Caco-2 (cell line): Measurements from ENCODE around the gene CALML5. TPM values are rescaled to one million over a fixed set of nuclear protein-coding genes. Genes with fewer than 3 reads are reported as not detected.

Source experiments
- BruUV-seq: library from RNA; stranded (reverse); fragments of 400-500 nt; replicated peaks from 2 replicates; lab custom pipeline; 2021; lab: Mats Ljungman, UMichigan
- CTCF ChIA-PET: fragments of 300-600 bp; sonication (Branson Sonifier 250); formaldehyde crosslinking; loops from one replicate; lab custom pipeline; 2022; ENCODE audit warnings: antibody characterized with exemption; lab: Charles Lee
- POLR2A ChIA-PET: fragments of 300-600 bp; sonication (Branson Sonifier 250); formaldehyde crosslinking; loops from one replicate; lab custom pipeline; 2022; ENCODE audit warnings: antibody characterized with exemption; lab: Charles Lee
- DNase-seq, 2 experiments: peaks; one replicate each; pipeline versions ENCODE4 v3.0.0 to v3.0.0-alpha.2; 2020 to 2022
- H3K27me3 ChIP-seq: replicated peaks from 2 replicates; pipeline ENCODE4 v1.6.0; 2011; ENCODE audit warnings: low read length; ENCODE audit not compliant: control insufficient read depth, insufficient read depth
- H3K36me3 ChIP-seq: 2 replicates; pipeline ENCODE4 v1.5.1; 2011; ENCODE audit warnings: low read length; ENCODE audit not compliant: control insufficient read depth, insufficient read depth
- H3K4me1 ChIP-seq: fragments of 250-450 bp; sonication (Bioruptor Pico); 2 replicates; pipeline ENCODE4 v1.5.1; 2020; ENCODE audit warnings: mild to moderate bottlenecking
- H3K4me3 ChIP-seq: 2 replicates; pipeline ENCODE4 v1.5.1; 2011; ENCODE audit warnings: low read depth, mild to moderate bottlenecking, control low read depth, low read length
- H3K9me3 ChIP-seq: fragments of 250-450 bp; sonication (Bioruptor Pico); 2 replicates; pipeline ENCODE4 v1.5.1; 2020; ENCODE audit warnings: mild to moderate bottlenecking, moderate library complexity
- H3K27ac Mint-ChIP-seq: one replicate; pipeline ENCODE4 v1.8.0; 2022; ENCODE audit warnings: mixed read lengths; ENCODE audit not compliant: unreplicated experiment
- H3K27me3 Mint-ChIP-seq: one replicate; pipeline ENCODE4 v1.8.0; 2022; ENCODE audit warnings: mixed read lengths; ENCODE audit not compliant: insufficient read depth, unreplicated experiment
- H3K36me3 Mint-ChIP-seq: one replicate; pipeline ENCODE4 v1.8.0; 2022; ENCODE audit warnings: mild to moderate bottlenecking, mixed read lengths; ENCODE audit not compliant: insufficient read depth, unreplicated experiment
- H3K4me1 Mint-ChIP-seq: one replicate; pipeline ENCODE4 v1.8.0; 2022; ENCODE audit warnings: low read depth, mixed read lengths; ENCODE audit not compliant: unreplicated experiment
- H3K4me3 Mint-ChIP-seq: one replicate; pipeline ENCODE4 v1.8.0; 2022; ENCODE audit warnings: mild to moderate bottlenecking, moderate library complexity, mixed read lengths; ENCODE audit not compliant: unreplicated experiment
- H3K9me3 Mint-ChIP-seq: one replicate; pipeline ENCODE4 v1.8.0; 2022; ENCODE audit warnings: mixed read lengths; ENCODE audit not compliant: unreplicated experiment
- intact Hi-C: fragments of 100-400 bp; cut with micrococcal nuclease; formaldehyde crosslinking; loops from one replicate; pipeline ENCODE4 v1.10.0; 2022; ENCODE audit not compliant: unreplicated experiment
- total RNA-seq: library from RNA; stranded (reverse); gene quantifications from 2 replicates; pipeline ENCODE4 v1.2.3, GENCODE V29; 2022
- TF ChIP-seq, protein P1 (sequence below), 2 experiments: fragments of 200-600 bp in 1 of 2; IDR thresholded peaks; 1 replicate in 1 of 2; 2 replicates in 1 of 2; pipeline versions ENCODE4 v1.5.1 to v1.8.0; 2011 to 2022; ENCODE audit warnings: antibody characterized with exemption in 1 of 2, control low read depth in 1 of 2, inconsistent platforms in 1 of 2, low read depth in 1 of 2, low read length in 1 of 2, mild to moderate bottlenecking in 1 of 2, moderate library complexity in 1 of 2; ENCODE audit not compliant: insufficient read depth in 1 of 2, severe bottlenecking in 1 of 2, unreplicated experiment in 1 of 2

Gene CALML5
- total RNA-seq, 1 experiment from 2014 or later = not detected

DNA sequence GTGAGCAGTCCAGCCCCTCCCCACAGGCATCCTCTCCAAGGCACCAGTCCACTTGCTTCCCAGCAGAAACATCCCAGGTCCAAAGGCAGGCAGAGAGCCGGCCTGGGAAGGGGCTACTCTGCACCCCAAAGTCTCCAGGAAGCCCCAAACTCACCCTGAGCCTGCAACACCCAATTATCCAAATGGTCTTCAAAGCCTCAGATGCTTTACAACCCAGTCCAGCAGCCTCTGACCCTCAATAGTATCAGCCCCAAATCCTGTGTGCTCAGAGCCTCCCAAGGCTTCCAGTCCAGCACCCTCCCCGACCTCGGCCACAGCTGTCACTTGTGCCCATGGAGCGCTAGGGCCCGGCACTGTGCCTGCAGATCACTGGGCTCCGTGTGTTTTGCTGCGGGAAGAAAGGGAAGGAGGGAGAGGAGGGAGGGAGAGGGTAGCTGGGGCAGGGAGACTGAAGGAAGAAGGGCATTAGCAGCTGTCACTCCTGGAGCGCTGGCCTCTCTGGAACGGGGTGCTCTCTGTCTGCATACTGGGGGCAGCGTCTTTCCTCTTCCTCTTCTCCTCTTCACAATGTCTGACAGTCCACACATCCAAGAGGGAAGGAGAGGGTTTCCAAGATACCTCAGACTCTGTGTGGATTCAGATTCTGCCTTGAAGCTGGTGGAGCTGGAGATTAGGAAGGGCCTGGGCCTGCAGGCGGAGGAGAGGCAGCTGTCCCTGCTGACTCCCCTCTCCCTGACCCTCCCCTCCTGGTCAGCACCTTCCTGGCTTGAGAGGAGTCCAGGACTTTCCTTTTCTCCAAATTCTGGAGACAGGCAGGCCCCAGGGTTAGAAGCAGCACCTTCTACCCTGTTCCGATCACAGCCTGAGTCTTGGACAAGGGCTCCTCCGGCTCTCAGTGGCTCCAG is 13.2 kb downstream of the CALML5 start:
- Histone ChIP-seq H3K9me3 (peaks cover 9% of the 10 kb centered on the region; the same call in 1 of the 2 replicates), H3K27me3 (no peaks in the 10 kb centered on the region), H3K4me1 (peaks cover 21% of the 10 kb centered on the region), H3K36me3 (peaks cover 3% of the 10 kb centered on the region; the same call in 1 of the 2 replicates), H3K4me3 (no peak overlapping the region)
- no peaks in the 10 kb centered on the region for H3K9me3 Mint-ChIP-seq
- peaks cover 24% of the 10 kb centered on the region for H3K36me3 Mint-ChIP-seq
- POLR2A ChIA-PET = no interaction called here
- H3K27me3 Mint-ChIP-seq = no peaks in the 10 kb centered on the region
- H3K27ac Mint-ChIP-seq = peak overlapping the region; percentile 84
- H3K4me3 Mint-ChIP-seq = no peak overlapping the region
- CTCF ChIA-PET = interaction anchor here (1.1 kb wide), 1 partner anchor 137 kb away, joined by 4 read pairs; no protein-coding TSS in a partner anchor
- TF ChIP-seq, protein P1, sequence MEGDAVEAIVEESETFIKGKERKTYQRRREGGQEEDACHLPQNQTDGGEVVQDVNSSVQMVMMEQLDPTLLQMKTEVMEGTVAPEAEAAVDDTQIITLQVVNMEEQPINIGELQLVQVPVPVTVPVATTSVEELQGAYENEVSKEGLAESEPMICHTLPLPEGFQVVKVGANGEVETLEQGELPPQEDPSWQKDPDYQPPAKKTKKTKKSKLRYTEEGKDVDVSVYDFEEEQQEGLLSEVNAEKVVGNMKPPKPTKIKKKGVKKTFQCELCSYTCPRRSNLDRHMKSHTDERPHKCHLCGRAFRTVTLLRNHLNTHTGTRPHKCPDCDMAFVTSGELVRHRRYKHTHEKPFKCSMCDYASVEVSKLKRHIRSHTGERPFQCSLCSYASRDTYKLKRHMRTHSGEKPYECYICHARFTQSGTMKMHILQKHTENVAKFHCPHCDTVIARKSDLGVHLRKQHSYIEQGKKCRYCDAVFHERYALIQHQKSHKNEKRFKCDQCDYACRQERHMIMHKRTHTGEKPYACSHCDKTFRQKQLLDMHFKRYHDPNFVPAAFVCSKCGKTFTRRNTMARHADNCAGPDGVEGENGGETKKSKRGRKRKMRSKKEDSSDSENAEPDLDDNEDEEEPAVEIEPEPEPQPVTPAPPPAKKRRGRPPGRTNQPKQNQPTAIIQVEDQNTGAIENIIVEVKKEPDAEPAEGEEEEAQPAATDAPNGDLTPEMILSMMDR (IDR thresholded peaks at IDR 0.05; ENCODE audit: insufficient read depth in 1 of 2, low read depth in 1 of 2, low read length in 1 of 2, severe bottlenecking in 1 of 2, unreplicated experiment in 1 of 2) = no peak
- intact Hi-C loops = no loop called here
- no peak for DNase-seq
- peaks cover 11% of the 10 kb centered on the region for H3K4me1 Mint-ChIP-seq
- BruUV-seq = no TSS peak

- Histone ChIP-seq H3K4me3 (no peak overlapping the region), H3K9me3 (peaks cover 9% of the 10 kb centered on the region; the same call in 1 of the 2 replicates), H3K36me3 (0 out of 2 replicates have a peak, but pooled peaks cover 3% of the 10 kb centered on the region), H3K4me1 (peaks cover 21% of the 10 kb centered on the region), H3K27me3 (no peaks in the 10 kb centered on the region)
- Mint-ChIP-seq H3K4me3 (no peak overlapping the region), H3K4me1 (peaks cover 11% of the 10 kb centered on the region), H3K27me3 (no peaks in the 10 kb centered on the region), H3K9me3 (no peaks in the 10 kb centered on the region), H3K27ac (no peak overlapping the region), H3K36me3 (peaks cover 18% of the 10 kb centered on the region)
- POLR2A ChIA-PET = no interaction called here
- TF ChIP-seq, protein P1 (IDR thresholded peaks at IDR 0.05; ENCODE audit: insufficient read depth in 1 of 2, low read depth in 1 of 2, low read length in 1 of 2, severe bottlenecking in 1 of 2, unreplicated experiment in 1 of 2) = no peak
- BruUV-seq = no TSS peak
- no peak for DNase-seq
- intact Hi-C loops = no loop called here
- CTCF ChIA-PET = no interaction called here
Observed at GRCh38 chr10:5485290-5485689, 14.1 kb downstream of the CALML5 start.

- H3K4me1 ChIP-seq = peaks cover 17% of the 10 kb centered on the region
- no peaks in the 10 kb centered on the region for H3K27me3 ChIP-seq
- no TSS peak for BruUV-seq
- no peak overlapping the region for H3K27ac Mint-ChIP-seq
- ChIA-PET CTCF (interaction anchor here (0.6 kb wide), 1 partner anchor 70 kb away, joined by 3 read pairs; no protein-coding TSS in a partner anchor), POLR2A (interaction anchor here (0.6 to 1.1 kb wide), 2 partner anchors 16 to 23 kb away, joined by 3 read pairs; no protein-coding TSS in a partner anchor)
- peak in 1 of 2 experiments; percentile 15 for DNase-seq
- H3K27me3 Mint-ChIP-seq = no peaks in the 10 kb centered on the region
- peaks cover 10% of the 10 kb centered on the region for H3K36me3 Mint-ChIP-seq
- no peak overlapping the region for H3K4me3 Mint-ChIP-seq
- no peaks in the 10 kb centered on the region for H3K9me3 Mint-ChIP-seq
- TF ChIP-seq, protein P1 (IDR thresholded peaks at IDR 0.05; ENCODE audit: insufficient read depth in 1 of 2, low read depth in 1 of 2, low read length in 1 of 2, severe bottlenecking in 1 of 2, unreplicated experiment in 1 of 2) = no peak
- peaks cover 9% of the 10 kb centered on the region for H3K4me1 Mint-ChIP-seq
- intact Hi-C loops = no loop called here
- H3K9me3 ChIP-seq = peaks cover 9% of the 10 kb centered on the region; the same call in 1 of the 2 replicates
- H3K4me3 ChIP-seq = no peak overlapping the region
- 0 out of 2 replicates have a peak, but pooled peaks cover 3% of the 10 kb centered on the region for H3K36me3 ChIP-seq
Observed at GRCh38 chr10:5484205-5484604, 15.2 kb downstream of the CALML5 start.
